Measurements from ENCODE around the gene MRPL40.
A peak's percentile ranks its signal among the peaks of the same experiment; 100 is the strongest.

Gene MRPL40

DNA sequence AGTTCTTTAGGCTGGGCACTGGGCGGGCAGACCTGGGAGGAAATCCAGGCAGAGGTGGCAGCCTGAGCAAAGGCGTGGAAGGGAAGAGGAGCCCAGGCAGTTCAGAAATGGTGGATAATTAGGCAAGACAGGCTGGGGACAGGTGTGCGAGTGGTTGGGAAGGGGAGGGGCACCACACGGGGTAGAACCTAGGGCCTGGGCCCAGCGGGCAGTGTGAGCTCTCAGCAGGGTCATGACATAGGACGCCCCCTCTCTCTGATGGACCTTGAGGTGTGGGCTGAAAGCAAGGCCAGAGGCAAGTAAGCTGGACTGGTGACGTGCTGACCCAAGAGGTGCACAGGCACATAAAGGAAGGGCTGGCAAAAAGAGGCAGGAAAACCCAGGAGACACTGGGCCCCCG lies 39.9 kb downstream of the MRPL40 start:
- CTCF ChIA-PET, result interaction anchor here (0.5 to 1.2 kb wide), 2 partner anchors 139 to 172 kb away, joined by 3 read pairs; no protein-coding TSS in a partner anchor
- Histone ChIP-seq H3K9me3 (ENCODE audit: control insufficient read depth, insufficient read depth, low read depth, low read length) (no peaks in the 10 kb centered on the region), H3K36me3 (ENCODE audit: control insufficient read depth in 2 of 2, insufficient read depth in 1 of 2, low read length in 2 of 2) (peaks cover 0 to 90% of the 10 kb centered on the region in 2 experiments; a peak in 2 of 3 replicates), H3K4me3 (ENCODE audit: low read depth, low read length) (no peak overlapping the region), H3K27ac (ENCODE audit: extremely low read depth, low read depth, low read length) (no peak overlapping the region), H3K4me1 (ENCODE audit: control insufficient read depth, insufficient read depth, low read length) (no peaks in the 10 kb centered on the region)
- TF ChIP-seq ZNF16 (tag by site-specific recombination; IDR thresholded peaks at IDR 0.05; ENCODE audit: low read depth), result no peak
- TF ChIP-seq, protein P1, sequence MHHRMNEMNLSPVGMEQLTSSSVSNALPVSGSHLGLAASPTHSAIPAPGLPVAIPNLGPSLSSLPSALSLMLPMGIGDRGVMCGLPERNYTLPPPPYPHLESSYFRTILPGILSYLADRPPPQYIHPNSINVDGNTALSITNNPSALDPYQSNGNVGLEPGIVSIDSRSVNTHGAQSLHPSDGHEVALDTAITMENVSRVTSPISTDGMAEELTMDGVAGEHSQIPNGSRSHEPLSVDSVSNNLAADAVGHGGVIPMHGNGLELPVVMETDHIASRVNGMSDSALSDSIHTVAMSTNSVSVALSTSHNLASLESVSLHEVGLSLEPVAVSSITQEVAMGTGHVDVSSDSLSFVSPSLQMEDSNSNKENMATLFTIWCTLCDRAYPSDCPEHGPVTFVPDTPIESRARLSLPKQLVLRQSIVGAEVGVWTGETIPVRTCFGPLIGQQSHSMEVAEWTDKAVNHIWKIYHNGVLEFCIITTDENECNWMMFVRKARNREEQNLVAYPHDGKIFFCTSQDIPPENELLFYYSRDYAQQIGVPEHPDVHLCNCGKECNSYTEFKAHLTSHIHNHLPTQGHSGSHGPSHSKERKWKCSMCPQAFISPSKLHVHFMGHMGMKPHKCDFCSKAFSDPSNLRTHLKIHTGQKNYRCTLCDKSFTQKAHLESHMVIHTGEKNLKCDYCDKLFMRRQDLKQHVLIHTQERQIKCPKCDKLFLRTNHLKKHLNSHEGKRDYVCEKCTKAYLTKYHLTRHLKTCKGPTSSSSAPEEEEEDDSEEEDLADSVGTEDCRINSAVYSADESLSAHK (tag by site-specific recombination; IDR thresholded peaks at IDR 0.05), result no peak
- TF ChIP-seq ZNF555 (tag by site-specific recombination; conservative IDR thresholded peaks at IDR 0.05), result no peak
- TF ChIP-seq, protein P2, sequence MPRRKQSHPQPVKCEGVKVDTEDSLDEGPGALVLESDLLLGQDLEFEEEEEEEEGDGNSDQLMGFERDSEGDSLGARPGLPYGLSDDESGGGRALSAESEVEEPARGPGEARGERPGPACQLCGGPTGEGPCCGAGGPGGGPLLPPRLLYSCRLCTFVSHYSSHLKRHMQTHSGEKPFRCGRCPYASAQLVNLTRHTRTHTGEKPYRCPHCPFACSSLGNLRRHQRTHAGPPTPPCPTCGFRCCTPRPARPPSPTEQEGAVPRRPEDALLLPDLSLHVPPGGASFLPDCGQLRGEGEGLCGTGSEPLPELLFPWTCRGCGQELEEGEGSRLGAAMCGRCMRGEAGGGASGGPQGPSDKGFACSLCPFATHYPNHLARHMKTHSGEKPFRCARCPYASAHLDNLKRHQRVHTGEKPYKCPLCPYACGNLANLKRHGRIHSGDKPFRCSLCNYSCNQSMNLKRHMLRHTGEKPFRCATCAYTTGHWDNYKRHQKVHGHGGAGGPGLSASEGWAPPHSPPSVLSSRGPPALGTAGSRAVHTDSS (tag by site-specific recombination; IDR thresholded peaks at IDR 0.05), result no peak
- TF ChIP-seq ZNF48 (tag by site-specific recombination; IDR thresholded peaks at IDR 0.05), result no peak
- TF ChIP-seq ZNF366 (tag by site-specific recombination; conservative IDR thresholded peaks at IDR 0.05), result no peak
- no peak for TF ChIP-seq ZNF341 (tag by site-specific recombination; IDR thresholded peaks at IDR 0.05; ENCODE audit: low read depth)
- POLR2A ChIA-PET, result no interaction called here

DNA sequence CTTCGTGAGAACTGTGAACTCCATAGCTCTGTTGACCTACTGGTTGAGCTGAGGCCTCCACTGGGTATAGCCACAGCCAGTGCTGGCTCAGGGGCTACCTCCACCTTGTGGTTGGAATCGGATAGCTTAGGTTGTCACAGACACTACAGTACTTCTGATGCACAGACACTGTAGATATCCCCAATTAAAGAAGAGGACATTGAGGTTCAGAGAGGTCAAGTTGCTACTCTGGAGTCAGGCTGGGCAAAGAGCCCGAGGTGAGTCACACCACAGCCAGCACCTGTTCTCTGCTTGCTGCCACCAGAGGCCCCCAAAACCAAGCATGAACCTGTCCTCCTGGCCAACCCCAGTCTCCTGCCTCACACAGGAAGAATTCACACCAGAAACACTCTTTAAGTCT lies 41.2 kb downstream of the MRPL40 start:
- CTCF ChIA-PET, result interaction anchor here (0.7 to 3.1 kb wide), 14 partner anchors 9 to 724 kb away, joined by 3 to 27 read pairs (median 4); no protein-coding TSS in a partner anchor
- POLR2A ChIA-PET, result interaction anchor here (0.6 to 1.8 kb wide), 2 partner anchors 40 to 246 kb away, joined by 5 read pairs; no protein-coding TSS in a partner anchor
- no peak for TF ChIP-seq SCRT1 (tag by site-specific recombination; IDR thresholded peaks at IDR 0.05; ENCODE audit: borderline replicate concordance)
- TF ChIP-seq, protein P3, sequence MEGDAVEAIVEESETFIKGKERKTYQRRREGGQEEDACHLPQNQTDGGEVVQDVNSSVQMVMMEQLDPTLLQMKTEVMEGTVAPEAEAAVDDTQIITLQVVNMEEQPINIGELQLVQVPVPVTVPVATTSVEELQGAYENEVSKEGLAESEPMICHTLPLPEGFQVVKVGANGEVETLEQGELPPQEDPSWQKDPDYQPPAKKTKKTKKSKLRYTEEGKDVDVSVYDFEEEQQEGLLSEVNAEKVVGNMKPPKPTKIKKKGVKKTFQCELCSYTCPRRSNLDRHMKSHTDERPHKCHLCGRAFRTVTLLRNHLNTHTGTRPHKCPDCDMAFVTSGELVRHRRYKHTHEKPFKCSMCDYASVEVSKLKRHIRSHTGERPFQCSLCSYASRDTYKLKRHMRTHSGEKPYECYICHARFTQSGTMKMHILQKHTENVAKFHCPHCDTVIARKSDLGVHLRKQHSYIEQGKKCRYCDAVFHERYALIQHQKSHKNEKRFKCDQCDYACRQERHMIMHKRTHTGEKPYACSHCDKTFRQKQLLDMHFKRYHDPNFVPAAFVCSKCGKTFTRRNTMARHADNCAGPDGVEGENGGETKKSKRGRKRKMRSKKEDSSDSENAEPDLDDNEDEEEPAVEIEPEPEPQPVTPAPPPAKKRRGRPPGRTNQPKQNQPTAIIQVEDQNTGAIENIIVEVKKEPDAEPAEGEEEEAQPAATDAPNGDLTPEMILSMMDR (tag by site-specific recombination; IDR thresholded peaks at IDR 0.05), result peak; percentile 22; the same call in 1 of the 2 replicates
- no peak for TF ChIP-seq ZNF548 (tag by site-specific recombination; IDR thresholded peaks at IDR 0.05)
- no peak for TF ChIP-seq ZSCAN30 (tag by site-specific recombination; IDR thresholded peaks at IDR 0.05)
- TF ChIP-seq, protein P4, sequence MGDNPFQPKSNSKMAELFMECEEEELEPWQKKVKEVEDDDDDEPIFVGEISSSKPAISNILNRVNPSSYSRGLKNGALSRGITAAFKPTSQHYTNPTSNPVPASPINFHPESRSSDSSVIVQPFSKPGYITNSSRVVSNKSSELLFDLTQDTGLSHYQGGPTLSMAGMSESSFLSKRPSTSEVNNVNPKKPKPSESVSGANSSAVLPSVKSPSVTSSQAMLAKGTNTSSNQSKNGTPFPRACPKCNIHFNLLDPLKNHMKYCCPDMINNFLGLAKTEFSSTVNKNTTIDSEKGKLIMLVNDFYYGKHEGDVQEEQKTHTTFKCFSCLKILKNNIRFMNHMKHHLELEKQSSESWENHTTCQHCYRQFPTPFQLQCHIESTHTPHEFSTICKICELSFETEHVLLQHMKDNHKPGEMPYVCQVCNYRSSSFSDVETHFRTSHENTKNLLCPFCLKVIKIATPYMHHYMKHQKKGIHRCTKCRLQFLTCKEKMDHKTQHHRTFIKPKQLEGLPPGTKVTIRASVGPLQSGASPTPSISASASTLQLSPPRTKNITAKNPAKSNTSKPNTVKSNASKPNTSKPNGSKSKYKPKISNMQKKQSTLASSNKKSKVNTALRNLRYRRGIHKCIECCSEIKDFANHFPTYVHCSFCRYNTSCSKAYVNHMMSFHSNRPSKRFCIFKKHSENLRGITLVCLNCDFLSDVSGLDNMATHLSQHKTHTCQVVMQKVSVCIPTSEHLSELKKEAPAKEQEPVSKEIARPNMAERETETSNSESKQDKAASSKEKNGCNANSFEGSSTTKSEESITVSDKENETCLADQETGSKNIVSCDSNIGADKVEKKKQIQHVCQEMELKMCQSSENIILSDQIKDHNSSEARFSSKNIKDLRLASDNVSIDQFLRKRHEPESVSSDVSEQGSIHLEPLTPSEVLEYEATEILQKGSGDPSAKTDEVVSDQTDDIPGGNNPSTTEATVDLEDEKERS (tag by site-specific recombination; IDR thresholded peaks at IDR 0.05), result no peak

More for the DNA sequence above, 41.2 kb downstream of the MRPL40 start:
- Histone ChIP-seq H3K4me1 (ENCODE audit: control insufficient read depth, insufficient read depth, low read length) (no peaks in the 10 kb centered on the region), H3K36me3 (ENCODE audit: control insufficient read depth in 2 of 2, insufficient read depth in 1 of 2, low read length in 2 of 2) (peaks cover 0 to 76% of the 10 kb centered on the region in 2 experiments; a peak in 2 of 3 replicates), H3K4me3 (ENCODE audit: low read depth, low read length) (no peak overlapping the region), H3K27ac (ENCODE audit: extremely low read depth, low read depth, low read length) (no peak overlapping the region), H3K9me3 (ENCODE audit: control insufficient read depth, insufficient read depth, low read depth, low read length) (no peaks in the 10 kb centered on the region)
